GM12878 (cell line): Measurements from ENCODE around the gene NTM. TPM values are rescaled to one million over a fixed set of nuclear protein-coding genes. Genes with fewer than 3 reads are reported as not detected.

Source experiments
- REST ChIP-seq: IDR thresholded peaks from 2 replicates; pipeline ENCODE4 v1.6.1; 2012; ENCODE audit warnings: mild to moderate bottlenecking, low read depth, low read length
- YY1 ChIP-seq: IDR thresholded peaks from 2 replicates; pipeline ENCODE4 v1.6.1; 2011; ENCODE audit warnings: low read depth, mild to moderate bottlenecking, low read length
- ZBED1 ChIP-seq: IDR thresholded peaks from 2 replicates; pipeline ENCODE4 v1.6.1; 2016; ENCODE audit warnings: borderline replicate concordance
- ZBTB11 ChIP-seq: fragments of 450-650 bp; formaldehyde crosslinking; IDR thresholded peaks from 2 replicates; pipeline ENCODE4 v1.5.0; 2022; ENCODE audit warnings: mild to moderate bottlenecking, missing genetic modification characterization
- polyA plus RNA-seq, 11 experiments: library from polyadenylated mRNA; depleted of rRNA in 4 of 11; unstranded in 6 of 11; stranded (reverse) in 5 of 11; fragments of >200 nt; fragmentation: Nextera tagmentation in 4 of 11; fragmentation: Illumina TruSeq in 1 of 11; extraction: Ambion mirVana in 4 of 11; extraction: Trizol in 1 of 11; gene quantifications; 1 replicate in 1 of 11; 2 replicates in 10 of 11; pipeline versions ENCODE4 v1.2.1 to v1.2.3, GENCODE V29; 2011 to 2016; ENCODE audit warnings: inconsistent platforms in 2 of 11, missing spikeins in 2 of 11, low read depth in 1 of 11
- total RNA-seq, 4 experiments: library from RNA; depleted of rRNA in 3 of 4; stranded (reverse); fragments of >200 nt in 3 of 4; fragmentation: Illumina TruSeq in 1 of 4; extraction: Trizol in 1 of 4; gene quantifications; 2 replicates each; pipeline versions ENCODE4 v1.2.1 to v1.2.3, GENCODE V29; 2013 to 2021

NTM gene
- total and polyA plus RNA-seq, 10 of the 15 experiments (the other 5 are each of a cell fraction or from before 2014, with no cell fraction given): not detected

- TF ChIP-seq ZBTB11 (CRISPR knock-in tag) (no peak), ZBED1 (peak; percentile 70; the same call in 1 of the 2 replicates), REST (no peak), YY1 (no peak)
These were observed 522.9 kb downstream of the NTM start (continued) for GRCh38 chr11:131893103-131893890.
